Kidney capillary endothelial cell (primary cell): Measurements from ENCODE around the gene NOSTRIN.
"Not testable (repeated sequence)": the region's sequence is repeated elsewhere in the genome, so short reads cannot be mapped to it uniquely, and the experiment has no call there.

Source experiments
- DNase-seq: peaks from one replicate; pipeline ENCODE4 v3.0.0-alpha.2; 2018; ENCODE audit warnings: low spot score

Gene NOSTRIN

GRCh38 chr2:168819050-168819715, 16.7 kb downstream of the NOSTRIN start:
- DNase-seq, result no peak

DNA sequence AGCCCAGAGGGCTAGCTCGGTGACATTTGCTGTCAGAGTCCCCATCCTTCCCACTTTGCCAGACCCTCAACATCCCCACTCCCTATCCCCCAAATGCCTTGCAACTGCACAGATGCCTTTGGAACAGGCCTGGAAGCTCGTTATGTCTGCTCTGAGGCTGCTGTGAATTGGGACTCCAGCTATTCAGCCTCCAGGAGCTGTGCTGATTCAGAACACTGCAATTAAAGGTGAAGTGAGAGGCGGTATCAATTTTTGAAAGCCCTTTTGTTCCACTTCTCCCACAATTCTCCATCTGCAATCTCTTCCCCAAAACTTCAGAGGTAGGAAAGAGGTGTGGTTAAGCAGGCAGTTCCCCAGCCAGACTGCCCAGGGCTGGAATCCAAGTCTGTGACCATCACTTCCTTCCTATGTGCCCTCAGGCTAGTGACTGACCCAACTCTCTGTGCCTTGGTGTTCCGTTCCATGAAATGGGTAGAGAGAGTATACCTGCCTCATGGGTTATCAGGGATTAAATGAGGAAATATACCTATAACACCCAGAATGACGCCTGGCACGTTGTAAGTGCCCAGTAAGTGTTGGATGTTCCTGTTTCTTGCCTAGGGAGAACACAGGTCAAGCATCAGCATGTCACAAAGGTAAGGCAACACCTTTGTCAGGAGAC, 17.5 kb downstream of the NOSTRIN start:
- no peak for DNase-seq

- DNase-seq, result no peak
Observed at GRCh38 chr2:168821577-168821976, 19.1 kb downstream of the NOSTRIN start.

DNA sequence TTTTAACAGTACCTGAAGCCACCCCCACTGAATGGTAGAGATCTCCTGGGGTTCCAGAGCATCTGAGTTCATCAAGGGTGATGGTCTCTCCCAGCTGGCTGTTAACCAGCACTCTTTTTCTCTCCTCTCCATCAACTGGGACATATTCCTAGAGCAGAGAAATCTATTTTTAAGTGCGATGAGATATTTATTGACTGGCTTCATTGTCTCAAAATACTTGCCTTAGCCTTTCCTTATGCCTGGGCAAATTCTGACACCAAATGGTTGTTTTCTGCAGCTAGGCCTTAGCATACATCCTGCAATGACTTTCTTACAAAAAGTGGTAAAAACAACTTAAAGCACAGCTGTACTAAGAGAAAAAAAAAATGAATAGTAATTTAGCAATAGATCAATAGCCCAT, 19.6 kb downstream of the NOSTRIN start:
- no peak for DNase-seq

DNA sequence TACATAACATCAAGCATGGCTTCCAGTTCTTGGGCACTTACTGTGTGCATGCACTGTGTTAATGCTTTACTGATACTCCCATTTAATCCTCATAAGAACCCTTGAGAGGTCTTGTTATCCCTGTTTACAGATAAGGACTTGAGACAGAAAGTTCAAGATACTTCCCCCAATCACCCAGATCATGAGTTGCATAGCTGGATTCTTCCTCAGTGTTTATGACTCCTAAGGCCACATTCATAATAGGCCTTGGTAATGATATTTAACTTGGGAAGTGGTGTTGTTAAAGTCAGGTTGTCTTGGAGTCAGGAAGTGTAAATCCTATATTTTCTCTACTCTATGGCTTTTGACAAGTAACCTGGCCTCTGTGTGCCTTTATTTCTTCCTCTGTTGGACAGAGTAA, 22.7 kb downstream of the NOSTRIN start:
- no peak for DNase-seq

- no peak for DNase-seq
Observed at GRCh38 chr2:168830958-168831357, 28.5 kb downstream of the NOSTRIN start.

DNA sequence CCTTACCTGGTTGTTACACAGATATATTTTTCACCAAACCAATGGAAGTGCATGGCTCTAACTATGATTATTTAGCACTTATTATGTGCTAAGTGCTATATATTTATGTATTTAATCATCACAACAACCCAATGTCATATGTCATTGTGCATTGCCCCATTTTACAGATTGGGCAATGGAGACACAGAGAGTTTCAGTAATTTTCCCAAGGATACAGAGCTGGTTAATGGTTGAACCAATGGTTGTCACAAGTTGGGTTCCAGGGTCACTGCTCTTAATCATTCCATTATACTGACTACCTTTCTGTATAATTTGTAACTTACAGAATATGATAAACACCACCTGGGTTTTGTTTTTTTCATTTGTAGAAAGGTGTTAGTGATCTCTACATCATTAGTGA, 29.2 kb downstream of the NOSTRIN start:
- no peak for DNase-seq

DNA sequence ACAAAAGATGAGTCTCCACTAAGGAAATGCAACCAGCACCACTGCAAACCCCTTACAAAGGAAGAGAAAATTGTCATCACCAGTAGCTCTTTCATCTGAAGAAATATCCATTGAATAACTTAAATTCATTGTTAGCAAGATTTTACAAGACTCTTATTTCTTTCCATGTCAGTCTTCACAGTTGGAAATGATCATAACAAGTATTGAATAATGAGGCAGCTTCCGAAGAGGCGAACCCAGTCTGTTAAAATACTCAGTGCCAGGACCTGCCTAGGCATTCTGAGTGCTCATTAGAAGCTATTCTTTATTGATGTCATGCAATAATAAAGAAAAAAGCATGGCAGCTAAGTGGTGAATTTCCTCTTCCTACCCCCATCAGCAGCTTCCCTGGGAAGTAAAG, 33.5 kb downstream of the NOSTRIN start:
- no peak for DNase-seq

DNA sequence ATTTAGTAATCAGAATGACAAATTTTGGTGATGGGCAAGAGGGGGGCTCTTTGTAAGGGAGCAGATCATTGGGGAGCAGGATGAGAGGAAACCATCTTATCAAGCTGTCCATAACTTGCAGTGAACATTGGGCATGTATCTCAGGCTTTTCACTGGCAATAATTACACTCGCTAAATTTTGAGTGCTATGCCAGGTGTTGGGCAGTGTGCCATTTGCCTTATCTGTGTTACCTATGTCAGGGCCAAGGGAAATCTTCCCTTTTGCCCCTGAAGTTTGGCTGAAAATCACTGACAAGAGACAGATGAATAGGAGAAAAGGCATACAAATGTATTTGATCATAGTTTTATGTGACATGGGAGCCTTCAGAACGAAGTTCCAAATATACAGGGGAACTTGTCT, 39.0 kb downstream of the NOSTRIN start:
- DNase-seq, result no peak

DNA sequence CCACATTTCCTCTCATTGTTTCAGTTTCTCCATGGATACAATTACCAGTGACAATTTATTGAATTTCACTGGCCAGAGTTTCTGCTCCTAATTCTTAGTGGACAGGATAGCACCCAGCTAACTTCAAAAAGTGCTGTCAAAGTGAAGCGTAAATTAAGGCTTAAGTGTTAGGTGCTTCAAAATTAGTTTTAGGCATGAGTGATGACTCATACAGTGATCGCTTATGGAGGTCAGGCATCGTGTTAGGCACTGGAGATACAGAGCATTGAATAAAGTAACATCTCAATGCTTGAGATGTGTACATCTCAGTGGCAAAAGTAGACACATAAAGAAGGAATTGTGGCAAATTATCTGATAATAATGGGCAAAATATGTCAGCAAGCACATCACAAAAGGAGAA, 40.8 kb downstream of the NOSTRIN start:
- peak; percentile 48 for DNase-seq

GRCh38 chr2:168848225-168848624, 45.8 kb downstream of the NOSTRIN start:
- no peak for DNase-seq

DNA sequence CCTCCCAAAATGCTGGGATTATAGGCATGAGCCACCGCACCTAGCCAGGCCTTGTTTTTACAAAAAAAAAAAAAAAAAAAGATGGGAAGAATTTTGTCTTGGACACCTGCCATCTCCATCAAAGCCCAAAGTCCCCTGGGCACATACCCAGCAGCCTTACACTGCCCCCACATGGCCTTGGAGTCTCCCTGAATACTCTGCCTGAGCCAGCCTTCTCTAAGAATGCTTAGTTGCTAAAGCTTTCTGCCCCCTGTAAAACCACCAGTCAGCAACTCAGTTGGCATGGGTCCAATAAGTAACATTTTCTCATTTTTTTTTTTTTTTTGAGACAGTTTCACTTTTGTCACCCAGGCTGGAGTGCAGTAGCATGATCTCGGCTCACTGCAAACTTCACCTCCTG, 47.2 kb downstream of the NOSTRIN start:
- DNase-seq, result peak; percentile 19

GRCh38 chr2:168850846-168851245, 48.4 kb downstream of the NOSTRIN start:
- no peak for DNase-seq

- DNase-seq, result peak; percentile 55
Observed at GRCh38 chr2:168851674-168852320, 49.4 kb downstream of the NOSTRIN start.

DNA sequence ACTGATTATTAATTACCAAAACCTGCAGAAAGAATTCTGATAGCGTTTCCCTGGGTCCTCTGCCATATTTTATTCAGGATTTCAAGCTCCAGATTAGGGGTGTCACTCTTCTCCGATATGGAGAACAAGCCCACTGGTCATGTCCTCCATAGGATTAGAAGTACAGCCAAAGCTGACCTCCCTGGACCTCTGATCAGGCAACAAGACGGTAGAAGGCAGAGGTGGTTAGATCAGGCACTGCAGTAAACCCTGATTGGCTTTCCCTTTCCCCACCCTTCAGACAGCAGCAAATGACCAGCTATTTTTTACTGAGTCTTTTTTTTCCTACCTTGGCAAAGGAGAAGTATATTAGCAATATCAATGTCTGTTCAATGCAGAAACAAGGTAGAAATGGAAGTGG, 50.0 kb downstream of the NOSTRIN start:
- DNase-seq, result no peak

- DNase-seq, result no peak
Observed at GRCh38 chr2:168853471-168853870, 51.0 kb downstream of the NOSTRIN start.

DNA sequence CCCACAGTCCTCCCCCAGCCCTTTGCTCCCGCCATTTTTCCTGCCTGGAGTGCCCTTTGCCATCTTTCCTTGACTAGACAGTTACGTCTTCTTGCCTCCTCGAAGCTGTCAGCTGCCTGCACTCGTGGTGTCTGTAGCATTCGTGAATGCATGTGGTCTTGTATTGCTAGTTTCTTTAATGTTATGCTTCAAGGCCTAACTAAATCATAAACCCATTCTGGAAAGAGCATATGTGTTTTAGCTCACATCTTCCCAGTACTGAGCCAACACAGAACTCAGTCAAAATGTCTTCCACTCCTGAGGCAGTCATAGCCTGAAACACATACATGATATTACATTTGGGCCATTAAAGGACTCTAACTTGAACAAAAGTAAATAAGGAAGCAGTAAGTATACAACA, 52.2 kb downstream of the NOSTRIN start:
- DNase-seq, result no peak

GRCh38 chr2:168855601-168856000, 53.2 kb downstream of the NOSTRIN start:
- DNase-seq, result no peak

DNA sequence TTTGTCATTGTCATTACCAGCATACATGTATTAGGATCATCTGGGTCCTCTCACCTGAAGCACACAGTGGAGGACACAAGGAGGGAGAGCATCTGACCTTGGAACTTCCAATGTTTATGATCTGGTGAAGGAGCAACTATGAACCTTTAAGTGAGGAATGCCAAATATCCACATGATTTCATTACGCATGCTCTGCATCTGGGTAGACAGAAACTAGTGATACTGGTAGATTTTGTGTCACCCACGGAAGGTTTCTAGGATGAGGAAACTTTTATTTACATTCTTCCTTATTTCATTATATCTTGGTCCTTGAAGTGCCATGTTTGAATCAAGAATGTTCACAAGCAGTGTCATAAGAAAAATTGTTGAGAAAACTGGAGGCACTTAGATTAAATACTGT, 55.7 kb downstream of the NOSTRIN start:
- DNase-seq, result no peak

DNA sequence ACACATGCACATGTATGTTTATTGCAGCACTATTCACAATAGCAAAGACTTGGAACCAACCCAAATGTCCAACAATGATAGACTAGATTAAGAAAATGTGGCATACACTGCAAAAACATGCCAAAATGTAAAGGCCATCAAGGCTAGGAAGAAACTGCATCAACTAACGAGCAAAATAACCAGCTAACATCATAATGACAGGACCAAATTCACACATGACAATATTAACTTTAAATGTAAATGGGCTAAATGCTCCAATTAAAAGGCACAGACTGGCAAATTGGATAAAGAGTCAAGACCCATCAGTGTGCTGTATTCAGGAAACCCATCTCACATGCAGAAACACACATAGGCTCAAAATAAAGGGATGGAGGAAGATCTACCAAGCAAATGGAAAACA, 64.7 kb downstream of the NOSTRIN start:
- DNase-seq, result not testable (repeated sequence)

DNA sequence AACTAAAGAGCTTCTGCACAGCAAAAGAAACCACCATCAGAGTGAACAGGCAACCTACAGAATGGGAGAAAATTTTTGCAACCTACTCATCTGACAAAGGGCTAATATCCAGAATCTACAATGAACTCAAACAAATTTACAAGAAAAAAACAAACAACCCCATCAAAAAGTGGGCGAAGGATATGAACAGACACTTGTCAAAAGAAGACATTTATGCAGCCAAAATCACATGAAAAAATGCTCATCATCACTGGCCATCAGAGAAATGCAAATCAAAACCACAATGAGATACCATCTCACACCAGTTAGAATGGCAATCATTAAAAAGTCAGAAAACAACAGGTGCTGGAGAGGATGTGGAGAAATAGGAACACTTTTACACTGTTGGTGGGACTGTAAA, 67.9 kb downstream of the NOSTRIN start:
- not testable (repeated sequence) for DNase-seq

- not testable (repeated sequence) for DNase-seq
Observed at GRCh38 chr2:168870824-168871223, 68.4 kb downstream of the NOSTRIN start.

DNA sequence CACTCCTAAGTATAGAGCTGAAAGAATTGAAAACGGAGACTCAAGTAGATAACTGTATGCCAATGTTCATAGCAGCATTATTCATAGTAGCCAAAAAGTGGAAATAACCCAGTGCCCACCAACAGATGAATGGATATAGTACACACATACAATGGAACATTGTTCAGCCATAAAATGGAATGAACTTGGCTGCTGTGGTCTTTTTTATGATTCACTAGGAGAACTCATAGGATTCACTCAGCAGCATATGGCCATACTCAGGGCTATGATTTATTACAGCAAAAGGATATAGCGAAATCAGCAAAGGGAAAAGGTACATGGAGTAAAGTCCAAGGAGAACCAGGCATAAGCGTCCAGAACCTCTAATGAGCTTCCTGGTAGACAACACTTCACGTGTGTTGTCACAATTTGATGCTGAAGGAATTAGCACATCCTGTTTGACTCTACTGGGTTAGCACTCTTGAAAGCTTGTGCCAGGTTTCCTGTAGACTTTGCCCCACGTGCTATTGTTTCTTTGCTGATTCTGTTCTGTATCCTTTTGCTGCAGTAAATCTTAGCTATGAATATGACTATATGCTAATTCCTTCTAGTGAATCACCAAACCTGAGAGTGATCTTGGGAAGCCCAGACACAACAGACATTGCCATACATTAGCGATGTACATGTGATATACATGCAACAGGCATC, 72.1 kb downstream of the NOSTRIN start:
- no peak for DNase-seq
